Caco-2 (cell line): Measurements from ENCODE around the gene IQCC. TPM values are rescaled to one million over a fixed set of nuclear protein-coding genes. Genes with fewer than 3 reads are reported as not detected.

Experiments used
- BruUV-seq: library from RNA; stranded (reverse); fragments of 400-500 nt; replicated peaks from 2 replicates; lab custom pipeline; 2021; lab: Mats Ljungman, UMichigan
- CTCF ChIA-PET: fragments of 300-600 bp; sonication (Branson Sonifier 250); formaldehyde crosslinking; loops from one replicate; lab custom pipeline; 2022; ENCODE audit warnings: antibody characterized with exemption; lab: Charles Lee
- POLR2A ChIA-PET: fragments of 300-600 bp; sonication (Branson Sonifier 250); formaldehyde crosslinking; loops from one replicate; lab custom pipeline; 2022; ENCODE audit warnings: antibody characterized with exemption; lab: Charles Lee
- DNase-seq, 2 experiments: peaks; one replicate each; pipeline versions ENCODE4 v3.0.0 to v3.0.0-alpha.2; 2020 to 2022
- H3K27me3 ChIP-seq: replicated peaks from 2 replicates; pipeline ENCODE4 v1.6.0; 2011; ENCODE audit warnings: low read length; ENCODE audit not compliant: control insufficient read depth, insufficient read depth
- H3K36me3 ChIP-seq: 2 replicates; pipeline ENCODE4 v1.5.1; 2011; ENCODE audit warnings: low read length; ENCODE audit not compliant: control insufficient read depth, insufficient read depth
- H3K4me1 ChIP-seq: fragments of 250-450 bp; sonication (Bioruptor Pico); 2 replicates; pipeline ENCODE4 v1.5.1; 2020; ENCODE audit warnings: mild to moderate bottlenecking
- H3K4me3 ChIP-seq: 2 replicates; pipeline ENCODE4 v1.5.1; 2011; ENCODE audit warnings: low read depth, mild to moderate bottlenecking, control low read depth, low read length
- H3K9me3 ChIP-seq: fragments of 250-450 bp; sonication (Bioruptor Pico); 2 replicates; pipeline ENCODE4 v1.5.1; 2020; ENCODE audit warnings: mild to moderate bottlenecking, moderate library complexity
- H3K27ac Mint-ChIP-seq: one replicate; pipeline ENCODE4 v1.8.0; 2022; ENCODE audit warnings: mixed read lengths; ENCODE audit not compliant: unreplicated experiment
- H3K27me3 Mint-ChIP-seq: one replicate; pipeline ENCODE4 v1.8.0; 2022; ENCODE audit warnings: mixed read lengths; ENCODE audit not compliant: insufficient read depth, unreplicated experiment
- H3K36me3 Mint-ChIP-seq: one replicate; pipeline ENCODE4 v1.8.0; 2022; ENCODE audit warnings: mild to moderate bottlenecking, mixed read lengths; ENCODE audit not compliant: insufficient read depth, unreplicated experiment
- H3K4me1 Mint-ChIP-seq: one replicate; pipeline ENCODE4 v1.8.0; 2022; ENCODE audit warnings: low read depth, mixed read lengths; ENCODE audit not compliant: unreplicated experiment
- H3K4me3 Mint-ChIP-seq: one replicate; pipeline ENCODE4 v1.8.0; 2022; ENCODE audit warnings: mild to moderate bottlenecking, moderate library complexity, mixed read lengths; ENCODE audit not compliant: unreplicated experiment
- H3K9me3 Mint-ChIP-seq: one replicate; pipeline ENCODE4 v1.8.0; 2022; ENCODE audit warnings: mixed read lengths; ENCODE audit not compliant: unreplicated experiment
- intact Hi-C: fragments of 100-400 bp; cut with micrococcal nuclease; formaldehyde crosslinking; loops from one replicate; pipeline ENCODE4 v1.10.0; 2022; ENCODE audit not compliant: unreplicated experiment
- total RNA-seq: library from RNA; stranded (reverse); gene quantifications from 2 replicates; pipeline ENCODE4 v1.2.3, GENCODE V29; 2022
- TF ChIP-seq, protein P1 (sequence below), 2 experiments: fragments of 200-600 bp in 1 of 2; IDR thresholded peaks; 1 replicate in 1 of 2; 2 replicates in 1 of 2; pipeline versions ENCODE4 v1.5.1 to v1.8.0; 2011 to 2022; ENCODE audit warnings: antibody characterized with exemption in 1 of 2, control low read depth in 1 of 2, inconsistent platforms in 1 of 2, low read depth in 1 of 2, low read length in 1 of 2, mild to moderate bottlenecking in 1 of 2, moderate library complexity in 1 of 2; ENCODE audit not compliant: insufficient read depth in 1 of 2, severe bottlenecking in 1 of 2, unreplicated experiment in 1 of 2

IQCC gene
- total RNA-seq, 1 experiment from 2014 or later: 3.4 TPM

DNA sequence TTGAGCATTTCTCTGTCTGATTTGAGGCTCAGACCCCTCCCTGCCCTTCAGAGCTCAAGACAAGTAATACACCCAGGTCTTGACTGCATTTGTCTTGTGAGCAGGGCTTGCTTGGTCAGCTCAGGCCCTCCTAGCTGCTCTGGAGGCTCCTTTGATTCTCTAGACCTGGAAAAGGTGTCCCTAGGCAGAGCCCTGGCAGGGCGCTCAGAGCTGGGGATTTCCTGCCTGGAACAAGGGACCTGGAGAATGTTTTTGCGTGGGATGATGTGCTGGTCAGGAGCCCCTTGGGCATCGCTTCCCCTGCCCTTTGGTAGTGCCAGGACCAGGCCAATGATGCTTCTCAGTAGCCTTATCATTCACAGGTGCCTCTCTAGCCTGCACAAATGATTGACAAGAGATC is 9.9 kb upstream of the IQCC start:
- Histone ChIP-seq H3K9me3 (no peaks in the 10 kb centered on the region), H3K4me1 (no peaks in the 10 kb centered on the region), H3K27me3 (no peaks in the 10 kb centered on the region), H3K36me3 (0 out of 2 replicates have a peak, but pooled peaks cover 1% of the 10 kb centered on the region), H3K4me3 (no peak overlapping the region)
- no peaks in the 10 kb centered on the region for H3K4me1 Mint-ChIP-seq
- no peak for DNase-seq
- H3K36me3 Mint-ChIP-seq: peaks cover 59% of the 10 kb centered on the region
- CTCF ChIA-PET: no interaction called here
- H3K4me3 Mint-ChIP-seq: no peak overlapping the region
- no peak overlapping the region for H3K27ac Mint-ChIP-seq
- no peaks in the 10 kb centered on the region for H3K9me3 Mint-ChIP-seq
- BruUV-seq: no TSS peak
- intact Hi-C loops: no loop called here
- H3K27me3 Mint-ChIP-seq: no peaks in the 10 kb centered on the region
- POLR2A ChIA-PET: interaction anchor here (1.1 kb wide), 1 partner anchor 579 kb away, joined by 3 read pairs; no protein-coding TSS in a partner anchor
- TF ChIP-seq, protein P1, sequence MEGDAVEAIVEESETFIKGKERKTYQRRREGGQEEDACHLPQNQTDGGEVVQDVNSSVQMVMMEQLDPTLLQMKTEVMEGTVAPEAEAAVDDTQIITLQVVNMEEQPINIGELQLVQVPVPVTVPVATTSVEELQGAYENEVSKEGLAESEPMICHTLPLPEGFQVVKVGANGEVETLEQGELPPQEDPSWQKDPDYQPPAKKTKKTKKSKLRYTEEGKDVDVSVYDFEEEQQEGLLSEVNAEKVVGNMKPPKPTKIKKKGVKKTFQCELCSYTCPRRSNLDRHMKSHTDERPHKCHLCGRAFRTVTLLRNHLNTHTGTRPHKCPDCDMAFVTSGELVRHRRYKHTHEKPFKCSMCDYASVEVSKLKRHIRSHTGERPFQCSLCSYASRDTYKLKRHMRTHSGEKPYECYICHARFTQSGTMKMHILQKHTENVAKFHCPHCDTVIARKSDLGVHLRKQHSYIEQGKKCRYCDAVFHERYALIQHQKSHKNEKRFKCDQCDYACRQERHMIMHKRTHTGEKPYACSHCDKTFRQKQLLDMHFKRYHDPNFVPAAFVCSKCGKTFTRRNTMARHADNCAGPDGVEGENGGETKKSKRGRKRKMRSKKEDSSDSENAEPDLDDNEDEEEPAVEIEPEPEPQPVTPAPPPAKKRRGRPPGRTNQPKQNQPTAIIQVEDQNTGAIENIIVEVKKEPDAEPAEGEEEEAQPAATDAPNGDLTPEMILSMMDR (IDR thresholded peaks at IDR 0.05; ENCODE audit: insufficient read depth in 1 of 2, low read depth in 1 of 2, low read length in 1 of 2, severe bottlenecking in 1 of 2, unreplicated experiment in 1 of 2): no peak

DNA sequence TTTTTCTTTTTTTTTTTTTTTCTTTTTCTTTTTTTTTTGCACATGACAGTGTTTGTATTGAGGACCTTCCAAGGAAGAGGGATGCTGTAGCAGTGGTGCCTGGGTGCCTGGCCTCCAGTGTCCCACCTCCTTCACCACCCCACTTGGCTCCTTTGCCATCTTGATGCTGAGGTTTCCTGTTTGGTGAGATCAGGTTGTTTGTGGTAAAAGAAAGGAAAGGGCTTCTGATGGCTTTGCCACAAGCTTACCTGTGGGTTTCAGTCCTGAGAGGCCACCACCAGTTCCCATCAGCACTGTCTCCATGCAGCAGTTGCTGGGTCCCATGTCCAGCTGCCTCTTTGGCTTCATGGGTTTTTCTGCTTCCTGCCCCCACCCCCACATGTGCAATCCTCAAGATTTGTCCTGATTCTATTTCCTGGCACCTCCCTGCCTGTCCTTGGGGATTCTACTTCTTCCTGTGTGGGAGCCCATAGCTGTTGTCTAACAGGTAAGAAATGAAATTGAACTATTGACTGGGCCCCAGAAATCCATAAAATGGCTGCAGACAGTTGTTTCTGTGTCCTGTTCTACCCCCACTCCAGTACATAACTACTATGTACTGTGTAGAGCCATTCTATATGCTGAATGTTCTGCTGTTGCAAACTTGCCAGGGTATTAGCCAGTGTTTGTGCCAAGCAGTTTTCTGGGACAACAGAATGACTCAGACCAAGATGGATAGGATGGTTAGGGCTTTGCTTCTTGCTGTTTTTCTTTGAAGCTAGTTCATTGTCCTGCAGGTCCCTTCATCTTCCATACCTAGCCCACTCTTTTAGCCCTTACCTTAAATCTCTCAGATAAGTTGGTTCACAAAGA is 9.3 kb upstream of the IQCC start:
- TF ChIP-seq, protein P1 (IDR thresholded peaks at IDR 0.05; ENCODE audit: insufficient read depth in 1 of 2, low read depth in 1 of 2, low read length in 1 of 2, severe bottlenecking in 1 of 2, unreplicated experiment in 1 of 2): no peak
- intact Hi-C loops: no loop called here
- Mint-ChIP-seq H3K4me3 (no peak overlapping the region), H3K27me3 (no peaks in the 10 kb centered on the region), H3K4me1 (no peaks in the 10 kb centered on the region), H3K9me3 (no peaks in the 10 kb centered on the region), H3K27ac (no peak overlapping the region), H3K36me3 (peaks cover 55% of the 10 kb centered on the region)
- CTCF ChIA-PET: no interaction called here
- DNase-seq: no peak
- H3K27me3 ChIP-seq: no peaks in the 10 kb centered on the region
- no peaks in the 10 kb centered on the region for H3K4me1 ChIP-seq
- TSS peak; percentile 9 for BruUV-seq
- H3K4me3 ChIP-seq: no peak overlapping the region
- H3K36me3 ChIP-seq: 0 out of 2 replicates have a peak, but pooled peaks cover 1% of the 10 kb centered on the region
- POLR2A ChIA-PET: interaction anchor here (1.1 kb wide), 1 partner anchor 579 kb away, joined by 3 read pairs; no protein-coding TSS in a partner anchor
- H3K9me3 ChIP-seq: no peaks in the 10 kb centered on the region

DNA sequence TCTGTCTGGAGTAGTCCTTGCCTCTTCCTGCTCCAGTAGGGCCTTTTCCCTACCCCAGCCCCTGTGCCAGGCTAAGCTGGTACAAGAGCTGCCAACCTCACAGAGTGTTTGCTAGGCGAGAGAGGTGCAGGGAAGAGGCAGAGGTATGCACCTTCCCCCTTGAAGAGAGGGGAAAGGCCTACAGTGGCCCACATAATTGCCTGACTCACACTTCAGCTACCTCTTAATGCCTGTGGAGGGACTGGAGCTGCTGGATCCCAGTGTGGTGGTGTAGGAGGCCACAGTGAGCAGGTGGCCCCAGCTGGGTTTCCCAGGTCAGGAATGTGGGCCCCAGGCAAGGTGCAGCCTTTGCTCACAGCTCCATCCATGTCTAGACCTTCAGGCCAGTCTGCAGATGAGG is 8.4 kb upstream of the IQCC start:
- no peaks in the 10 kb centered on the region for H3K36me3 ChIP-seq
- H3K27me3 Mint-ChIP-seq: no peaks in the 10 kb centered on the region
- intact Hi-C loops: no loop called here
- H3K4me3 ChIP-seq: no peak overlapping the region
- H3K27me3 ChIP-seq: no peaks in the 10 kb centered on the region
- H3K27ac Mint-ChIP-seq: no peak overlapping the region
- TF ChIP-seq, protein P1 (IDR thresholded peaks at IDR 0.05; ENCODE audit: insufficient read depth in 1 of 2, low read depth in 1 of 2, low read length in 1 of 2, severe bottlenecking in 1 of 2, unreplicated experiment in 1 of 2): no peak
- H3K36me3 Mint-ChIP-seq: peaks cover 52% of the 10 kb centered on the region
- POLR2A ChIA-PET: no interaction called here
- BruUV-seq: no TSS peak
- DNase-seq: no peak
- no peaks in the 10 kb centered on the region for H3K9me3 Mint-ChIP-seq
- H3K4me1 Mint-ChIP-seq: no peaks in the 10 kb centered on the region
- no peaks in the 10 kb centered on the region for H3K9me3 ChIP-seq
- peaks cover 4% of the 10 kb centered on the region; the same call in 1 of the 2 replicates for H3K4me1 ChIP-seq
- CTCF ChIA-PET: interaction anchor here (0.7 kb wide), 1 partner anchor 408 kb away, joined by 3 read pairs; no protein-coding TSS in a partner anchor
- no peak overlapping the region for H3K4me3 Mint-ChIP-seq
